AG04450 (cell line): Measurements from ENCODE around the gene TPBGL. TPM values are rescaled to one million over a fixed set of nuclear protein-coding genes. Genes with fewer than 3 reads are reported as not detected.

ENCODE experiments used
- CTCF ChIA-PET: fragments of 300-600, 350-600 bp; formaldehyde crosslinking; extraction: SDS; loops from one replicate; lab custom pipeline; 2022; ENCODE audit warnings: antibody characterized with exemption, inconsistent platforms; lab: Charles Lee
- POLR2A ChIA-PET: fragments of 350-600 bp; formaldehyde crosslinking; extraction: SDS; loops from one replicate; lab custom pipeline; 2021; ENCODE audit warnings: antibody characterized with exemption, inconsistent platforms; lab: Yijun Ruan, JAX
- DNase-seq: peaks from one replicate; pipeline ENCODE4 v3.0.0-alpha.2; 2011; ENCODE audit warnings: low read depth, low spot score
- H3K27ac ChIP-seq: one replicate; pipeline ENCODE4 v1.5.1; 2012; ENCODE audit warnings: low read depth, low read length, control low read depth
- H3K27me3 ChIP-seq: one replicate; pipeline ENCODE4 v1.6.0; 2012; ENCODE audit warnings: low read length; ENCODE audit not compliant: control insufficient read depth, insufficient read depth
- H3K4me3 ChIP-seq: 2 replicates; pipeline ENCODE4 v1.5.1; 2011; ENCODE audit warnings: mild to moderate bottlenecking, low read depth, low read length, control low read depth
- H3K9me3 ChIP-seq: 2 replicates; pipeline ENCODE4 v1.5.1; 2012; ENCODE audit warnings: low read length; ENCODE audit not compliant: control insufficient read depth, insufficient read depth
- polyA plus RNA-seq: library from polyadenylated mRNA; depleted of rRNA; stranded (reverse); fragments of >200 nt; gene quantifications from 2 replicates; pipeline ENCODE4 v1.2.3, GENCODE V29; 2011
- TF ChIP-seq, protein P1 (sequence below): IDR thresholded peaks from 2 replicates; pipeline ENCODE4 v1.5.1; 2011; ENCODE audit warnings: low read depth, low read length, control low read depth, inconsistent platforms

The TPBGL gene
- polyA plus RNA-seq, 1 experiment: not detected

DNA sequence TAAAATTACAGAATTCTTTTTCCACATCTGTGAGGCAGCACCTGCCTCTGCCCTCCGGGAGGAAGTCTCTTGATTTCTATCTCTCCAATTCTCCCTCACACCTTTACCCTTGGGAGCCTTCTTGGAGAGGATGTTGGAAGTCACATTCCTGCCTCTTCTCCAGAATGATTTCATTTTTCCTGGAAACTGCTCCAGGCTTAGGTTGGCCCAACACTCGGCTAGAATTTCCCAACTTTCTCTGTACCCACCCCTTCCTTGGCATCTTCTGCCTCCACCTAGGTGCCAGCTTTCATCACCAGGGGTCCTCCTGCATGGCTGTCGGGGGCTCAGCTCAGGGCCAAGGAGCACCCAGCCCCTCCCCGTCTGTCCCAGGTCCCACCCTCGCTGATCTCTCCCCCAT lies 46.4 kb upstream of the TPBGL start:
- POLR2A ChIA-PET: no interaction called here
- H3K9me3 ChIP-seq: no peaks in the 10 kb centered on the region; the same call in 1 of the 2 replicates
- no peak overlapping the region for H3K4me3 ChIP-seq
- peaks cover 46% of the 10 kb centered on the region for H3K27me3 ChIP-seq
- TF ChIP-seq, protein P1, sequence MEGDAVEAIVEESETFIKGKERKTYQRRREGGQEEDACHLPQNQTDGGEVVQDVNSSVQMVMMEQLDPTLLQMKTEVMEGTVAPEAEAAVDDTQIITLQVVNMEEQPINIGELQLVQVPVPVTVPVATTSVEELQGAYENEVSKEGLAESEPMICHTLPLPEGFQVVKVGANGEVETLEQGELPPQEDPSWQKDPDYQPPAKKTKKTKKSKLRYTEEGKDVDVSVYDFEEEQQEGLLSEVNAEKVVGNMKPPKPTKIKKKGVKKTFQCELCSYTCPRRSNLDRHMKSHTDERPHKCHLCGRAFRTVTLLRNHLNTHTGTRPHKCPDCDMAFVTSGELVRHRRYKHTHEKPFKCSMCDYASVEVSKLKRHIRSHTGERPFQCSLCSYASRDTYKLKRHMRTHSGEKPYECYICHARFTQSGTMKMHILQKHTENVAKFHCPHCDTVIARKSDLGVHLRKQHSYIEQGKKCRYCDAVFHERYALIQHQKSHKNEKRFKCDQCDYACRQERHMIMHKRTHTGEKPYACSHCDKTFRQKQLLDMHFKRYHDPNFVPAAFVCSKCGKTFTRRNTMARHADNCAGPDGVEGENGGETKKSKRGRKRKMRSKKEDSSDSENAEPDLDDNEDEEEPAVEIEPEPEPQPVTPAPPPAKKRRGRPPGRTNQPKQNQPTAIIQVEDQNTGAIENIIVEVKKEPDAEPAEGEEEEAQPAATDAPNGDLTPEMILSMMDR: no peak
- no peak for DNase-seq
- no peak overlapping the region for H3K27ac ChIP-seq
- CTCF ChIA-PET: interaction anchor here (1.0 to 1.3 kb wide), 3 partner anchors 11 to 172 kb away, joined by 3 to 4 read pairs (median 3); no protein-coding TSS in a partner anchor

DNA sequence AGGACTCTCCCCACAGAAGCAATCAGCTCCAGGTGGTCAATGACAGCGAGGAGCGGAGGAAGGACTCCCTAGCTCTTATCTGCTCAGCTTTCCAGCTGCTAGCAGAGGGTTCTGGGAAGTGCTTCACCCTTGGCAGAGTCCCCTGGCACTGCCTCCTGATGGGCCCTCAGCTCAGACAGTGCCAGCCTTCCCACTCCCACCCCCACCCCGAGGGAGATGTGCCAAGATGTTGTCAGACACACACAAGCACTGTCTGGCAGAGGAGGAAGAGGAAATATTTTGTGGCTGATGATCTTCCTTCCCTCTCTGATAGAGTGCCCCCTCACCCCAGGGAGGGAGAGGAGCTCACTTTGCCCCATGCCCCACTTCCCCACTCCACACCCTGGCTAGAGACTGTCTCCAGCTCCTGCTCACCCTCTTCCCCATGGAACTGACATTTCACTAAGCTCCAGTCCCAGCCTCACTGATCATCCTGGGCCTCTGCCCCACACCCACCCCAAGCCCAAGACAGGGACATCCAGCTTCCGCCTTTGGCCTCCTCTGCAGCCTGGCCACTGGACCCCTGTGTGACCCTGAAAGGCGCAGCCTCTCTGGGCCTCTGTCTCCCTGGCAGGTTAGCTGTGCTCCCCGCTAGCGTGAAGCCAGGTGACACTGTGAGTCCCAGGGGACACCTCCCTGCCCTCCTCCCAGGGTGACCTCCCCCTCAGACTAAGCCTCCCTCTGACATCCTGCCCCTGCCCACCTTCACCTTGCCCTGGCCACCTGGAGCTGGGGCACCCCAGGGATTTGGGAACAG lies 45.2 kb upstream of the TPBGL start:
- Histone ChIP-seq H3K27ac (no peak overlapping the region), H3K4me3 (no peak overlapping the region), H3K9me3 (no peaks in the 10 kb centered on the region; the same call in 1 of the 2 replicates), H3K27me3 (peaks cover 57% of the 10 kb centered on the region)
- ChIA-PET CTCF (interaction anchor here (0.6 to 3.0 kb wide), 6 partner anchors 10 to 173 kb away, joined by 3 to 28 read pairs (median 4); no protein-coding TSS in a partner anchor), POLR2A (interaction anchor here (1.2 kb wide), 1 partner anchor 52 kb away, joined by 3 read pairs; no protein-coding TSS in a partner anchor)
- no peak for DNase-seq
- TF ChIP-seq, protein P1: no peak

DNA sequence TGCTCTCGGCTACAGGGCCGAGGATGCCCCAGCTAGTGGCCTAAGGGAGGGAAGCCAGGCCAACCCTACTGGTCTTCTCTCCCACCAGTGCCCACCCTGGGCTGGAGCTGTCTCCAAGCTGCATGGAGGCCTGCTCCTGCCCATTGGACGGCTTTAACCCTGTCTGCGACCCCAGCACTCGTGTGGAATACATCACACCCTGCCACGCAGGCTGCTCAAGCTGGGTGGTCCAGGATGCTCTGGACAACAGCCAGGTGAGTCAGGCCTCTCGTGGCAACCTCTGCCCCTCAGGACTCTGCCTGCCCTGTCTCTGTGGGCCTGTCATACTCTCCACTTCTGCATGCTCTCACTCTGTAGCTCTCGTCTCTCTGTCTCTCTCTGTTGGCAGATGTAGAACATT lies 44.1 kb upstream of the TPBGL start:
- ChIA-PET POLR2A (no interaction called here), CTCF (interaction anchor here (0.8 to 3.0 kb wide), 4 partner anchors 9 to 325 kb away, joined by 3 to 28 read pairs (median 4); no protein-coding TSS in a partner anchor)

DNA sequence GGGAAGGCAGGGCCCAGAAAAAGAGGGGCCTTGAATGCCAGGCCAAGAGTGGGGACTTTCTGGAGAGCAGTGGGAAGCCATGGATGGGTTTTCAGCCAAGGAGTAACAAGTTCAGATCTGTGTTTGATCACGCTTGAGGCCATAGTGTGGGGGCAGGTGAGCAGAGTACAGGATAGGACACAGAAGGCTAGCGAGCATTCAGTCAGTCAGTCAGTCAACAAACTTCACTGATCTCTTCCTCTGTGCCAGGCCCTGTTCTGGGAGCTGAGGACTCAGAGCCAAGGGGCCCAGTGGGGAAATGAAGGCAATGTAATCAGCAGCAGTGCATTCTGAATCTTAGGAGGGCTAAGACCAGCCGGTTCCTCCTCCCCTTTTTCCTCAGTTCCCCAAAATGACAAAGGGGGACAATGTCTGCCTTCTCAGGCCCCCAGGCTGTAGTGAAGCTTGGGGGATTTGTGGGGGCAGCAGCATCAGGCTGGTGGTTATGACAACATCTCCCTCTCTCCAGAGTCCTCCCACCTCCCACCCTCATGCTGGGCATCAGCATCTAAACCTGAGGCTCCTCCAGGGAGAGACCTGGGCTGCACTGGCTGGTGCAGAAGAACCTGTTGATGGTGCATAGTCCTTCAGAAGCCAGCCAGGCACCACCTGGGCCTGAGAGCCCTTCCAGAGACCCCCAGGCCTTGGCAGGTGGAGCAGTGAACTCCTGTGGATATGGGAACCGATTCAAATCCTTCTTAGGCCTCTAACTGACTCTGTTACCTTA lies 42.9 kb upstream of the TPBGL start:
- DNase-seq: no peak
- ChIA-PET CTCF (interaction anchor here (3.0 kb wide), 1 partner anchor 8 kb away, joined by 28 read pairs; no protein-coding TSS in a partner anchor), POLR2A (no interaction called here)
- Histone ChIP-seq H3K27me3 (peaks cover 60% of the 10 kb centered on the region), H3K9me3 (no peaks in the 10 kb centered on the region; the same call in 1 of the 2 replicates), H3K4me3 (no peak overlapping the region), H3K27ac (no peak overlapping the region)
- TF ChIP-seq, protein P1: no peak

More for the DNA sequence above, 44.1 kb upstream of the TPBGL start:
- H3K27ac ChIP-seq: no peak overlapping the region
- DNase-seq: no peak
- peaks cover 58% of the 10 kb centered on the region for H3K27me3 ChIP-seq
- no peaks in the 10 kb centered on the region; the same call in 1 of the 2 replicates for H3K9me3 ChIP-seq
- TF ChIP-seq, protein P1: no peak
- no peak overlapping the region for H3K4me3 ChIP-seq
